A549 (cell line): ENCODE data around the gene IQGAP2.

Source experiments
- CEBPB ChIP-seq, 2 experiments: fragments of >200 bp in 1 of 2; sonication (Bioruptor Twin) in 1 of 2; formaldehyde crosslinking in 1 of 2; IDR thresholded peaks; 2 replicates each; pipeline ENCODE4 v1.6.1; 2012 to 2016
- EP300 ChIP-seq, 2 experiments: fragments of >200 bp; sonication (Bioruptor Twin); formaldehyde crosslinking; IDR thresholded peaks; 2 replicates in 1 of 2; 3 replicates in 1 of 2; pipeline ENCODE4 v1.6.1; 2016 to 2017
- HES2 ChIP-seq: fragments of >200 bp; sonication (Bioruptor Twin); formaldehyde crosslinking; IDR thresholded peaks from 2 replicates; pipeline ENCODE4 v1.6.1; 2016
- HMGXB4 ChIP-seq: fragments of 250-450 bp; sonication (Bioruptor Pico); IDR thresholded peaks from 2 replicates; pipeline ENCODE4 v1.5.0; 2021; ENCODE audit warnings: mild to moderate bottlenecking, moderate library complexity, borderline replicate concordance
- JUNB ChIP-seq: fragments of >200 bp; sonication (Bioruptor Twin); formaldehyde crosslinking; IDR thresholded peaks from 2 replicates; pipeline ENCODE4 v1.6.1; 2016
- KDM1A ChIP-seq: fragments of 200-600 bp; sonication (generic); IDR thresholded peaks from 2 replicates; pipeline ENCODE4 v1.6.1; 2016; ENCODE audit warnings: low read depth, mild to moderate bottlenecking
- MAZ ChIP-seq: fragments of 150-350 bp; IDR thresholded peaks from 2 replicates; pipeline ENCODE4 v1.6.1; 2014; ENCODE audit warnings: antibody characterized with exemption, low read depth, low read length, borderline replicate concordance
- NPAS2 ChIP-seq: fragments of 250-450 bp; sonication (Bioruptor Pico); IDR thresholded peaks from 2 replicates; pipeline ENCODE4 v1.8.0; 2022; ENCODE audit warnings: mild to moderate bottlenecking, moderate library complexity, borderline replicate concordance
- POLR2A ChIP-seq: IDR thresholded peaks from 2 replicates; pipeline ENCODE4 v1.6.1; 2012; ENCODE audit warnings: mild to moderate bottlenecking, low read length
- RAD21 ChIP-seq, 2 experiments: fragments of >200 bp in 1 of 2; sonication (Bioruptor Twin) in 1 of 2; formaldehyde crosslinking in 1 of 2; IDR thresholded peaks in 1 of 2; conservative IDR thresholded peaks in 1 of 2; 2 replicates in 1 of 2; 3 replicates in 1 of 2; pipeline ENCODE4 v1.6.1; 2012 to 2018; ENCODE audit warnings: inconsistent platforms in 1 of 2
- RARB ChIP-seq: fragments of 250-450 bp; sonication (Bioruptor Pico); IDR thresholded peaks from 2 replicates; pipeline ENCODE4 v1.8.0; 2021; ENCODE audit warnings: mild to moderate bottlenecking, moderate library complexity
- USF2 ChIP-seq: fragments of 450-650 bp; IDR thresholded peaks from 2 replicates; pipeline ENCODE4 v1.6.1; 2014; ENCODE audit warnings: antibody characterized with exemption
- TF ChIP-seq, protein P1 (sequence below): fragments of >200 bp; sonication (Bioruptor Twin); formaldehyde crosslinking; IDR thresholded peaks from 3 replicates; pipeline ENCODE4 v1.5.1; 2016

GRCh38 chr5:76692274-76692540 is 289.1 kb downstream of the IQGAP2 start:
- TF ChIP-seq, protein P1, sequence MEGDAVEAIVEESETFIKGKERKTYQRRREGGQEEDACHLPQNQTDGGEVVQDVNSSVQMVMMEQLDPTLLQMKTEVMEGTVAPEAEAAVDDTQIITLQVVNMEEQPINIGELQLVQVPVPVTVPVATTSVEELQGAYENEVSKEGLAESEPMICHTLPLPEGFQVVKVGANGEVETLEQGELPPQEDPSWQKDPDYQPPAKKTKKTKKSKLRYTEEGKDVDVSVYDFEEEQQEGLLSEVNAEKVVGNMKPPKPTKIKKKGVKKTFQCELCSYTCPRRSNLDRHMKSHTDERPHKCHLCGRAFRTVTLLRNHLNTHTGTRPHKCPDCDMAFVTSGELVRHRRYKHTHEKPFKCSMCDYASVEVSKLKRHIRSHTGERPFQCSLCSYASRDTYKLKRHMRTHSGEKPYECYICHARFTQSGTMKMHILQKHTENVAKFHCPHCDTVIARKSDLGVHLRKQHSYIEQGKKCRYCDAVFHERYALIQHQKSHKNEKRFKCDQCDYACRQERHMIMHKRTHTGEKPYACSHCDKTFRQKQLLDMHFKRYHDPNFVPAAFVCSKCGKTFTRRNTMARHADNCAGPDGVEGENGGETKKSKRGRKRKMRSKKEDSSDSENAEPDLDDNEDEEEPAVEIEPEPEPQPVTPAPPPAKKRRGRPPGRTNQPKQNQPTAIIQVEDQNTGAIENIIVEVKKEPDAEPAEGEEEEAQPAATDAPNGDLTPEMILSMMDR, result no peak
- no peak for TF ChIP-seq RARB (CRISPR knock-in tag)
- TF ChIP-seq NPAS2 (CRISPR knock-in tag), result no peak
- no peak for TF ChIP-seq CEBPB (IDR thresholded peaks at IDR 0.05)
- no peak for TF ChIP-seq HMGXB4
- TF ChIP-seq MAZ, result no peak
- no peak for TF ChIP-seq POLR2A
- TF ChIP-seq EP300 (IDR thresholded peaks at IDR 0.05), result no peak
- TF ChIP-seq USF2, result no peak
- no peak for TF ChIP-seq RAD21 (conservative IDR thresholded peaks at IDR 0.05 in 1 of 2, IDR thresholded peaks at IDR 0.05 in 1 of 2)
- no peak for TF ChIP-seq KDM1A
- TF ChIP-seq HES2, result no peak
- no peak for TF ChIP-seq JUNB
